H1 (cell line): ENCODE results near the gene CCS. TPM values are rescaled to one million over a fixed set of nuclear protein-coding genes. Genes with fewer than 3 reads are reported as not detected.

Experiments
- CTCF ChIA-PET: fragments of 300-600 bp; sonication (Branson Sonifier 250); formaldehyde crosslinking; loops from one replicate; lab custom pipeline; 2021; ENCODE audit not compliant: partially characterized antibody; lab: Charles Lee
- POLR2A ChIA-PET: fragments of 300-600 bp; sonication (Branson Sonifier 250); formaldehyde crosslinking; loops from one replicate; lab custom pipeline; 2021; ENCODE audit warnings: inconsistent platforms; ENCODE audit not compliant: partially characterized antibody; lab: Charles Lee
- DNase-seq, 2 experiments: peaks; one replicate each; pipeline versions ENCODE4 v3.0.0 to v3.0.0-alpha.2; 2010 to 2022; ENCODE audit warnings: low spot score in 2 of 2, low read depth in 1 of 2, mixed read lengths in 1 of 2
- FAIRE-seq: peaks from 2 replicates; lab custom pipeline; 2011; peaks lifted over from hg19 to GRCh38; lab: Jason Lieb, UNC
- H2AFZ ChIP-seq: 2 replicates; pipeline ENCODE4 v1.8.1; 2012; ENCODE audit warnings: low read length, inconsistent platforms
- H2AK5ac ChIP-seq: 2 replicates; pipeline ENCODE4 v1.6.1; 2013; ENCODE audit warnings: low read depth, low read length
- H2BK120ac ChIP-seq: replicated peaks from 2 replicates; pipeline ENCODE3; 2013; ENCODE audit warnings: low read depth, low read length, inconsistent platforms
- H2BK12ac ChIP-seq: 2 replicates; pipeline ENCODE4 v1.6.1; 2013; ENCODE audit warnings: low read depth, low read length
- H2BK15ac ChIP-seq: 2 replicates; pipeline ENCODE4 v1.6.1; 2013; ENCODE audit warnings: low read length
- H2BK20ac ChIP-seq: 2 replicates; pipeline ENCODE4 v1.6.1; 2013; ENCODE audit warnings: low read length
- H2BK5ac ChIP-seq: 2 replicates; pipeline ENCODE4 v1.6.1; 2013; ENCODE audit warnings: low read depth, low read length
- H3K14ac ChIP-seq: 2 replicates; pipeline ENCODE4 v1.6.1; 2013; ENCODE audit warnings: inconsistent platforms; ENCODE audit not compliant: insufficient read length
- H3K18ac ChIP-seq: 2 replicates; pipeline ENCODE4 v1.6.1; 2013; ENCODE audit warnings: low read length; ENCODE audit errors: extremely low read depth
- H3K23ac ChIP-seq: 2 replicates; pipeline ENCODE4 v1.6.1; 2013; ENCODE audit warnings: inconsistent platforms; ENCODE audit not compliant: insufficient read length
- H3K23me2 ChIP-seq: 2 replicates; pipeline ENCODE4 v1.6.1; 2013; ENCODE audit warnings: low read depth, low read length
- H3K27ac ChIP-seq: 2 replicates; pipeline ENCODE4 v1.6.1; 2011; ENCODE audit warnings: low read depth, low read length, inconsistent platforms
- H3K27me3 ChIP-seq, 4 experiments: replicated peaks in 1 of 4; 1 replicate in 1 of 4; 2 replicates in 3 of 4; pipeline versions ENCODE4 v1.6.1 to v1.8.1; 2011 to 2013; ENCODE audit warnings: low read length in 3 of 4, mild to moderate bottlenecking in 3 of 4, inconsistent platforms in 2 of 4, mixed read lengths in 2 of 4, moderate library complexity in 1 of 4; ENCODE audit not compliant: control insufficient read depth in 3 of 4, insufficient read depth in 3 of 4; ENCODE audit errors: extremely low read depth in 1 of 4
- H3K36me3 ChIP-seq, 4 experiments: 2 replicates each; pipeline versions ENCODE4 v1.6.1 to v1.8.1; 2011 to 2013; ENCODE audit warnings: mild to moderate bottlenecking in 4 of 4, low read length in 3 of 4, moderate library complexity in 2 of 4, control low read depth in 1 of 4, inconsistent platforms in 1 of 4; ENCODE audit not compliant: insufficient read depth in 4 of 4, control insufficient read depth in 2 of 4
- H3K4ac ChIP-seq: replicated peaks from 2 replicates; pipeline ENCODE3; 2013; ENCODE audit warnings: low read length, low read depth, mixed read lengths, inconsistent platforms; ENCODE audit not compliant: insufficient read length
- H3K4me1 ChIP-seq, 4 experiments: replicated peaks in 1 of 4; 1 replicate in 1 of 4; 2 replicates in 3 of 4; pipeline versions ENCODE4 v1.6.1 to v1.8.1; 2011 to 2013; ENCODE audit warnings: low read length in 3 of 4, inconsistent platforms in 2 of 4, mixed read lengths in 1 of 4; ENCODE audit not compliant: insufficient read depth in 4 of 4, control insufficient read depth in 3 of 4
- H3K4me2 ChIP-seq, 2 experiments: 2 replicates each; pipeline versions ENCODE4 v1.6.1 to v1.8.1; 2011 to 2013; ENCODE audit warnings: low read depth in 2 of 2, low read length in 2 of 2, control low read depth in 1 of 2, inconsistent platforms in 1 of 2, mild to moderate bottlenecking in 1 of 2; ENCODE audit not compliant: insufficient read depth in 1 of 2
- H3K4me3 ChIP-seq, 4 experiments: fragments of 200-600, 300-600 bp in 1 of 4; sonication (generic), shearing (Covaris generic), sonication (Bioruptor Twin) in 1 of 4; 2 replicates each; pipeline versions ENCODE4 v1.5.1 to v1.8.1; 2011 to 2016; ENCODE audit warnings: low read length in 4 of 4, low read depth in 3 of 4, control low read depth in 2 of 4, inconsistent platforms in 2 of 4, mild to moderate bottlenecking in 2 of 4, mixed read lengths in 1 of 4, moderate library complexity in 1 of 4; ENCODE audit not compliant: insufficient read depth in 2 of 4; ENCODE audit errors: extremely low read depth in 1 of 4
- H3K56ac ChIP-seq: replicated peaks from 2 replicates; pipeline ENCODE3; 2013; ENCODE audit warnings: low read depth, mild to moderate bottlenecking, mixed read lengths, low read length, inconsistent platforms; ENCODE audit not compliant: insufficient read length
- H3K79me1 ChIP-seq: 2 replicates; pipeline ENCODE4 v1.6.1; 2013; ENCODE audit warnings: low read depth, low read length, control low read depth
- H3K79me2 ChIP-seq, 2 experiments: 2 replicates each; pipeline versions ENCODE4 v1.6.1 to v1.8.1; 2012 to 2013; ENCODE audit warnings: low read length in 2 of 2, mild to moderate bottlenecking in 2 of 2, inconsistent platforms in 1 of 2; ENCODE audit not compliant: insufficient read depth in 2 of 2, control insufficient read depth in 1 of 2
- H3K9ac ChIP-seq, 4 experiments: replicated peaks in 1 of 4; 1 replicate in 1 of 4; 2 replicates in 3 of 4; pipeline versions ENCODE4 v1.6.1 to v1.8.1; 2011 to 2013; ENCODE audit warnings: low read depth in 3 of 4, low read length in 3 of 4, control low read depth in 2 of 4, mild to moderate bottlenecking in 2 of 4, moderate library complexity in 2 of 4, inconsistent platforms in 1 of 4; ENCODE audit errors: extremely low read depth in 1 of 4
- H3K9me3 ChIP-seq, 2 experiments: 2 replicates each; pipeline versions ENCODE4 v1.6.1 to v1.8.1; 2012 to 2013; ENCODE audit warnings: mild to moderate bottlenecking in 2 of 2, moderate library complexity in 2 of 2, control low read depth in 1 of 2, inconsistent platforms in 1 of 2, low read depth in 1 of 2, low read length in 1 of 2, mixed read lengths in 1 of 2; ENCODE audit not compliant: insufficient read depth in 2 of 2
- H4K20me1 ChIP-seq, 2 experiments: replicated peaks in 1 of 2; 2 replicates each; pipeline versions ENCODE3 to v1.8.1; 2011 to 2013; ENCODE audit warnings: inconsistent platforms in 2 of 2, low read length in 2 of 2, mild to moderate bottlenecking in 1 of 2; ENCODE audit not compliant: insufficient read depth in 2 of 2, control insufficient read depth in 1 of 2
- H4K5ac ChIP-seq: 2 replicates; pipeline ENCODE4 v1.6.1; 2013; ENCODE audit warnings: low read length, low read depth, mixed read lengths, inconsistent platforms; ENCODE audit not compliant: insufficient read length
- H4K8ac ChIP-seq: 2 replicates; pipeline ENCODE4 v1.8.0; 2013; ENCODE audit warnings: mild to moderate bottlenecking, moderate library complexity, low read length, inconsistent platforms; ENCODE audit not compliant: insufficient read depth; ENCODE audit errors: extremely low read depth
- H4K91ac ChIP-seq: replicated peaks from 2 replicates; pipeline ENCODE3; 2013; ENCODE audit warnings: low read length, mixed read lengths, inconsistent platforms; ENCODE audit not compliant: insufficient read length
- ASH2L ChIP-seq: fragments of 200-600, 300-600 bp; sonication (generic); IDR thresholded peaks from one replicate; pipeline ENCODE4 v1.7.1; 2017; ENCODE audit warnings: low read length
- CTBP2 ChIP-seq: IDR thresholded peaks from 2 replicates; pipeline ENCODE4 v1.7.0; 2011; ENCODE audit warnings: borderline replicate concordance, mild to moderate bottlenecking, moderate library complexity, mixed read lengths, low read length; ENCODE audit not compliant: insufficient read depth, insufficient read length
- KDM4A ChIP-seq: IDR thresholded peaks from one replicate; pipeline ENCODE4 v1.7.1; 2012; ENCODE audit warnings: low read depth, mild to moderate bottlenecking, moderate library complexity, low read length, inconsistent platforms; ENCODE audit not compliant: severe bottlenecking
- NRF1 ChIP-seq: IDR thresholded peaks from 2 replicates; pipeline ENCODE4 v1.6.1; 2011; ENCODE audit warnings: mild to moderate bottlenecking, low read depth, low read length, improper control_type of control experiment
- PHF8 ChIP-seq: fragments of 200-600 bp; sonication (generic); conservative IDR thresholded peaks from 2 replicates; pipeline ENCODE4 v1.7.1; 2012; ENCODE audit warnings: low read depth, mild to moderate bottlenecking, inconsistent platforms, low read length, moderate library complexity
- POLR2A ChIP-seq, 2 experiments: IDR thresholded peaks; 1 replicate in 1 of 2; 2 replicates in 1 of 2; pipeline ENCODE4 v1.6.1; 2011; ENCODE audit warnings: low read depth in 2 of 2, low read length in 2 of 2, mild to moderate bottlenecking in 2 of 2; ENCODE audit errors: control extremely low read depth in 1 of 2
- TCF12 ChIP-seq: IDR thresholded peaks from 2 replicates; pipeline ENCODE4 v1.6.1; 2011; ENCODE audit warnings: low read depth, mild to moderate bottlenecking, low read length
- WGBS, 2 experiments: shearing (Covaris generic) in 1 of 2; methylation state at CpG; one replicate each; pipeline versions ENCODE4 v1.1.6 to v1.1.7; 2013 to 2015; ENCODE audit warnings: low lambda C conversion rate in 2 of 2, mixed read lengths in 2 of 2, inconsistent platforms in 1 of 2, low coverage in 1 of 2, missing lambda C conversion rate in 1 of 2; ENCODE audit not compliant: insufficient replicate concordance in 2 of 2, insufficient coverage in 1 of 2, insufficient read length in 1 of 2; ENCODE audit errors: extremely low coverage in 1 of 2, missing lambda C conversion rate in 1 of 2; 5-methylcytosine and 5-hydroxymethylcytosine counted together
- polyA plus RNA-seq, 7 experiments: library from polyadenylated mRNA; depleted of rRNA in 3 of 7; stranded (reverse) in 5 of 7; unstranded in 2 of 7; fragments of >200 nt in 5 of 7; fragments of 200-250 nt in 2 of 7; gene quantifications; 1 replicate in 5 of 7; 2 replicates in 1 of 7; 4 replicates in 1 of 7; pipeline versions ENCODE4 v1.2.1 to v1.2.3, GENCODE V29; 2011 to 2013; ENCODE audit warnings: missing spikeins in 2 of 7, mixed read lengths in 2 of 7
- total RNA-seq: library from RNA; stranded (reverse); fragmentation: NEBNext Ultra II Directional; extraction: Animal tissue kit (Norgen Biotek cat#: 25700); gene quantifications from 2 replicates; pipeline ENCODE4 v1.2.1, GENCODE V29; 2021

CCS gene
- total and polyA plus RNA-seq, 2 of the 8 experiments (the other 6 are each of a cell fraction or from before 2014, with no cell fraction given): 37.1 to 37.7 TPM

GRCh38 chr11:66562275-66562674 is 30.7 kb upstream of the CCS start:
- no peaks in the 10 kb centered on the region for H3K79me1 ChIP-seq
- no peaks in the 10 kb centered on the region for H3K27me3 ChIP-seq

More at GRCh38 chr11:66562275-66562674, 30.7 kb upstream of the CCS start:
- Histone ChIP-seq H3K4me1 (peaks cover 0 to 2% (median 0%) of the 10 kb centered on the region in 4 experiments; a peak in 1 of 7 replicates), H2AK5ac (no peak overlapping the region), H3K23me2 (no peaks in the 10 kb centered on the region), H2BK120ac (no peak overlapping the region), H3K4me3 (no peak overlapping the region), H3K79me2 (no peaks in the 10 kb centered on the region), H4K8ac (no peak overlapping the region), H2AFZ (no peak overlapping the region), H2BK12ac (no peak overlapping the region), H2BK5ac (no peak overlapping the region), H3K18ac (no peak overlapping the region), H3K4ac (no peak overlapping the region), H3K9ac (no peak overlapping the region), H3K14ac (no peak overlapping the region), H2BK20ac (no peak overlapping the region), H3K27ac (no peak overlapping the region), H3K36me3 (peaks cover 16 to 48% (median 41%) of the 10 kb centered on the region in 4 experiments), H4K91ac (no peak overlapping the region), H2BK15ac (no peak overlapping the region), H4K5ac (no peak overlapping the region), H4K20me1 (peaks cover 0 to 2% of the 10 kb centered on the region in 2 experiments), H3K4me2 (no peak overlapping the region), H3K9me3 (no peaks in the 10 kb centered on the region), H3K23ac (no peak overlapping the region), H3K56ac (no peak overlapping the region)
- no peak for FAIRE-seq
- ChIA-PET CTCF (interaction anchor here (0.6 to 3.5 kb wide), 10 partner anchors 11 to 166 kb away, joined by 3 to 12 read pairs (median 3); partner anchors contain the start of genes ACTN3, RBM4B and ZDHHC24), POLR2A (interaction anchor here (1.0 to 7.4 kb wide), 10 partner anchors 8 to 93 kb away, joined by 3 to 54 read pairs (median 4); partner anchors contain the start of genes ACTN3, DPP3, RBM14 and ZDHHC24)
- DNase-seq: no peak
- TF ChIP-seq ASH2L (no peak), NRF1 (no peak), TCF12 (no peak), CTBP2 (no peak), KDM4A (no peak), POLR2A (IDR thresholded peaks at IDR 0.05; ENCODE audit: control extremely low read depth in 1 of 2, low read depth in 2 of 2, low read length in 2 of 2) (no peak), PHF8 (no peak)
- 93% methylated on average over 2 of the region's 2 CpGs; no CpG with 5 or more reads in 1 of the 2 experiments for WGBS, 2 experiments
